ENCODE measurements around the gene TEX26. TPM values are rescaled to one million over a fixed set of nuclear protein-coding genes. Genes with fewer than 3 reads are reported as not detected.
"Not testable (repeated sequence)": the region's sequence is repeated elsewhere in the genome, so short reads cannot be mapped to it uniquely, and the experiment has no call there.

TEX26 gene
- total RNA-seq, 2 donors from 2014 or later, result not detected

DNA sequence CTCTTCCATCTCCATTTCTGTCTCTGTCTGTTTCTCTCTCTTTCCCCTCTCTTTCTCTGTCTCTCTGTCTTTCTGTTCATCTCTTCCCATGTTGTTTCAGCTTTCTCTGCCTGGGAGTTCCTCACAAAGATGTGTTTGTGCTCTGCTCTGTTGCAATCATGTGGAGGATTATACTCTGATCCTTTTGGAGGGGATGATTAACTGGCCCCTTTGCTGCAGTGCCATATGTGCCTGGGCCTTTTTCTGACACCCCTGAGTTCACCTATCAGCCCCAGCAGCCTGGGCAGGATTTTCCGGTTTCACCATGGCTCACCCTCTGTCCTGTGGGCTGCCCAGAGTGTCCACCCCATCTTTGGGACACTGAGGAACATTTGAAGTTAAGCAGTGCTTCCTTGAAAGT is 9.0 kb upstream of the TEX26 start:
- H3K9ac ChIP-seq (ENCODE audit: low read depth in 2 of 2, low read length in 2 of 2), result no peak overlapping the region
- H3K9me3 ChIP-seq, result no peaks in the 10 kb centered on the region
- H3K4me3 ChIP-seq, result no peak overlapping the region
- DNase-seq, result no peak
- intact Hi-C loops (cut with DNase I), result no loop called here
- H3K27ac ChIP-seq, result no peak overlapping the region
- TF ChIP-seq, protein P1, sequence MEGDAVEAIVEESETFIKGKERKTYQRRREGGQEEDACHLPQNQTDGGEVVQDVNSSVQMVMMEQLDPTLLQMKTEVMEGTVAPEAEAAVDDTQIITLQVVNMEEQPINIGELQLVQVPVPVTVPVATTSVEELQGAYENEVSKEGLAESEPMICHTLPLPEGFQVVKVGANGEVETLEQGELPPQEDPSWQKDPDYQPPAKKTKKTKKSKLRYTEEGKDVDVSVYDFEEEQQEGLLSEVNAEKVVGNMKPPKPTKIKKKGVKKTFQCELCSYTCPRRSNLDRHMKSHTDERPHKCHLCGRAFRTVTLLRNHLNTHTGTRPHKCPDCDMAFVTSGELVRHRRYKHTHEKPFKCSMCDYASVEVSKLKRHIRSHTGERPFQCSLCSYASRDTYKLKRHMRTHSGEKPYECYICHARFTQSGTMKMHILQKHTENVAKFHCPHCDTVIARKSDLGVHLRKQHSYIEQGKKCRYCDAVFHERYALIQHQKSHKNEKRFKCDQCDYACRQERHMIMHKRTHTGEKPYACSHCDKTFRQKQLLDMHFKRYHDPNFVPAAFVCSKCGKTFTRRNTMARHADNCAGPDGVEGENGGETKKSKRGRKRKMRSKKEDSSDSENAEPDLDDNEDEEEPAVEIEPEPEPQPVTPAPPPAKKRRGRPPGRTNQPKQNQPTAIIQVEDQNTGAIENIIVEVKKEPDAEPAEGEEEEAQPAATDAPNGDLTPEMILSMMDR (IDR thresholded peaks at IDR 0.05), result no peak
- no peaks in the 10 kb centered on the region for H3K4me1 ChIP-seq
- no peaks in the 10 kb centered on the region for H3K27me3 ChIP-seq
- H3K36me3 ChIP-seq, result no peaks in the 10 kb centered on the region

DNA sequence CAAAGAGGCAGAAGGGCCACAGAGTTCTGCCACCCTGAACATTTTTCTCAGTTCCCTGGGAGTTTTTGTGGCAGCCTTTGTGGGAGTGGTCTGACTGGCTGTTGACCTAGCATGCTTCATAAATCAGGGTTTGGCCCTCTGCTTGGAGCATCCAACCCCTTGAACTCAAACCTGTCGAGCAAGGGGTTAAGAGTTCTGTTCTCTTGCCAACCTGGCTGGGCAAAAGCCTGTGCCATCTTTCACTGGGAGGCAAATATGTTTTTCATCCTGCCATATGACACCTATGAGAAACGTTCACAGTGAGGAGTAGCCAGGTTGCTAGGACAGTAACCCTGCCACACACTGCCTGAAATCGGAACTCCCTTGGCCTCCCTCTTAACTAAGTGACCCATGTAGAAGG is 7.7 kb upstream of the TEX26 start:
- no peak for DNase-seq
- H3K4me1 ChIP-seq, result no peaks in the 10 kb centered on the region
- no peak overlapping the region for H3K9ac ChIP-seq (ENCODE audit: low read depth in 2 of 2, low read length in 2 of 2)
- TF ChIP-seq, protein P1 (IDR thresholded peaks at IDR 0.05), result no peak
- intact Hi-C loops (cut with DNase I), result no loop called here
- no peaks in the 10 kb centered on the region for H3K36me3 ChIP-seq
- H3K27ac ChIP-seq, result no peak overlapping the region
- no peak overlapping the region for H3K4me3 ChIP-seq
- no peaks in the 10 kb centered on the region for H3K9me3 ChIP-seq
- no peaks in the 10 kb centered on the region for H3K27me3 ChIP-seq

DNA sequence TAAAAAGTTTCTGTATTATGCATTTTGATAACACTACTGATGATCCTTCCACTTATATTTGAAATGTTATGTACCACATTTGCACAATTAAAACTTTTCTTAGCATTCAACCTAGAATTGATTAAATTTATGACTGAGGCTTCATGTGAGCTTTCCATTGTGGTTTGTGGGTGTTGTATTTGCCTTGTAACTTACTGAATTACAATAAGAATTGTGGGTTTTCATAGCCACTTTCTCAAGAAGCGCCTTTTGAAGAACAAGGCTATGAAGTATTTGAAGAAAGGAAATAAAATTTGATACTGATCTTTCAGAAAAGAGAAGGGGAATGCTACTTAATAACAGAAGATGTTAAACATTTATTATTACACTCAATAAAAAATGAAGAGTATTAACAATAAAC is 7.0 kb upstream of the TEX26 start:
- TF ChIP-seq, protein P1 (IDR thresholded peaks at IDR 0.05), result no peak
- H3K27ac ChIP-seq, result no peak overlapping the region
- H3K36me3 ChIP-seq, result no peaks in the 10 kb centered on the region
- H3K4me3 ChIP-seq, result no peak overlapping the region
- intact Hi-C loops (cut with DNase I), result no loop called here
- H3K9me3 ChIP-seq, result no peaks in the 10 kb centered on the region
- DNase-seq, result no peak
- no peaks in the 10 kb centered on the region for H3K27me3 ChIP-seq
- H3K4me1 ChIP-seq, result no peaks in the 10 kb centered on the region
- H3K9ac ChIP-seq (ENCODE audit: low read depth in 2 of 2, low read length in 2 of 2), result no peak overlapping the region

DNA sequence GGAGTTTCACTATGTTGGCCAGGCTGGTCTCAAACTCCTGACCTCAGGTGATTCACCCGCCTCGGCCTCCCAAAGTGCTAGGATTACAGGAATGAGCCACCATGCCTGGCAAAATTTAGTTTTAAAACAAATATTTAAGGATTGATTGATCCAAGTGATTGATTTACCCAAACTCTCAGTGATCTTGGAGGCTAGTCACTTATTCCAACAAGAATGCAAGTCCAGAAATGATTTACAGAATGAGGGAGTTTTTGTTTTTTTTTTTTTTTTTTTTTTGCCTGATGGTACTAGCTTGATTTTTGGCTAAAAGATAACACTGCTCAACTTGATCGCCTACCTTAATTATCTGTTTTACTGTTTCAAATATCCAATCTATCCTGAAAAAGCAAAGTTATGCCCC is 5.7 kb upstream of the TEX26 start:
- no peak overlapping the region for H3K27ac ChIP-seq
- no peak for DNase-seq
- no peaks in the 10 kb centered on the region for H3K27me3 ChIP-seq
- intact Hi-C loops (cut with DNase I), result no loop called here
- H3K4me1 ChIP-seq, result no peaks in the 10 kb centered on the region
- no peak overlapping the region for H3K9ac ChIP-seq (ENCODE audit: low read depth in 2 of 2, low read length in 2 of 2)
- H3K4me3 ChIP-seq, result no peak overlapping the region
- TF ChIP-seq, protein P1 (IDR thresholded peaks at IDR 0.05), result no peak
- H3K9me3 ChIP-seq, result no peaks in the 10 kb centered on the region
- H3K36me3 ChIP-seq, result no peaks in the 10 kb centered on the region

DNA sequence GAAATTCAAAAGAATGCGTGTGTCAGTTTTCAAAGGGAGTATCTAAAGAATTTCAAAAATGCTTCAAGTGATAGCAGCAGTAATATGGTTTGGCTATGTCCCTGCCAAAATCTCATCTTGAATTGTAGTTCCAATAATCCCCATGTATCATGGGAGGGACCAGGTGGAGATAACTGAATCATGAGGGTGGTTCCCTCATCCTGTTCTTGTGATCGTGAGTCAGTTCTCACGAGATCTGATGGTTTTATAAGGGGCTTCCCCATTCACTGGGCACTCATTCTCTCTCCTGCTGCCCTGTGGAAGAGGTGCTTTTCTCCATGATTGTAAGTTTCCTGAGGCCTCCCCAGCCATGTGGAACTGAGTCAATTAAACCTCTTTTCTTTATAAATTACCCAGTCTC is 5.3 kb upstream of the TEX26 start:
- not testable (repeated sequence) for H3K4me1 ChIP-seq

DNA sequence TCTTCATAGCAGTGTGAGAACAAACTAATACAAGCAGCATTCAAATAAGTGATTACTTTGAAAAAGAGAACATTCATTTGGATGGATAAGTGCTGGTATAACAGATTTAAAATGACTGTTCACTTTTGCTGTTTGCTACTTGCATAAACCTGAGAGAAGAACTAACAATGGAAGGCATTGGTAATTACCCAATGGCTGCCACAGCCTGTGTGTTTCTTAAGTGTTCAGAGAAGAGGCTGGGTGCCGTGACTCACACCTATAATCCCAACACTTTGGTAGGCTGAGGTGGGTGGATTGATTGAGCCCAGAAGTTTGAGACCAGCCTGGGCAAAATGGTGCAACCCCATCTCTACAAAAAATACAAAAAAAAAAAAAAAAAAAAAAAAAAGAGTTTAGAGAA is 4.9 kb upstream of the TEX26 start:
- Histone ChIP-seq H3K4me3 (no peak overlapping the region), H3K4me1 (no peaks in the 10 kb centered on the region), H3K27ac (no peak overlapping the region), H3K36me3 (no peaks in the 10 kb centered on the region), H3K9me3 (no peaks in the 10 kb centered on the region), H3K27me3 (no peaks in the 10 kb centered on the region), H3K9ac (ENCODE audit: low read depth in 2 of 2, low read length in 2 of 2) (no peak overlapping the region)
- DNase-seq, result no peak
- intact Hi-C loops (cut with DNase I), result no loop called here
- TF ChIP-seq, protein P1 (IDR thresholded peaks at IDR 0.05), result no peak

More for the DNA sequence above, 5.3 kb upstream of the TEX26 start:
- H3K9me3 ChIP-seq; H3K36me3 ChIP-seq; H3K4me3 ChIP-seq; DNase-seq; H3K27me3 ChIP-seq; H3K9ac ChIP-seq (ENCODE audit: low read depth in 2 of 2, low read length in 2 of 2); H3K27ac ChIP-seq; intact Hi-C loops (cut with DNase I): not testable (repeated sequence)

Measured in colonic mucosa (tissue), 4 donors.